Endodermal cell (in vitro differentiated cells): ENCODE results near the gene GAPDHS. TPM values are rescaled to one million over a fixed set of nuclear protein-coding genes. Genes with fewer than 3 reads are reported as not detected.

Experiments
- DNase-seq: peaks from one replicate; pipeline ENCODE4 v3.0.0-alpha.2; 2017
- H3K27ac ChIP-seq: 2 replicates; pipeline ENCODE4 v1.5.1; 2013; ENCODE audit warnings: mild to moderate bottlenecking, low read depth, low read length, moderate library complexity
- H3K27me3 ChIP-seq: 2 replicates; pipeline ENCODE4 v1.6.1; 2013; ENCODE audit warnings: mild to moderate bottlenecking, low read length, moderate library complexity; ENCODE audit not compliant: insufficient read depth, control insufficient read depth, poor library complexity, severe bottlenecking
- H3K36me3 ChIP-seq: 2 replicates; pipeline ENCODE4 v1.7.0; 2013; ENCODE audit warnings: mild to moderate bottlenecking, low read length, moderate library complexity; ENCODE audit not compliant: control insufficient read depth, insufficient read depth
- H3K4me1 ChIP-seq: one replicate; pipeline ENCODE4 v1.7.0; 2013; ENCODE audit warnings: low read length; ENCODE audit not compliant: control insufficient read depth, insufficient read depth
- H3K4me3 ChIP-seq: 2 replicates; pipeline ENCODE4 v1.5.1; 2013; ENCODE audit warnings: mild to moderate bottlenecking, low read length, moderate library complexity
- H3K9ac ChIP-seq: 2 replicates; pipeline ENCODE4 v1.6.1; 2013; ENCODE audit warnings: mild to moderate bottlenecking, low read length, moderate library complexity; ENCODE audit not compliant: poor library complexity, severe bottlenecking; ENCODE audit errors: extremely low read depth
- H3K9me3 ChIP-seq: 2 replicates; pipeline ENCODE4 v1.6.1; 2013; ENCODE audit warnings: mild to moderate bottlenecking, low read length, moderate library complexity; ENCODE audit not compliant: control insufficient read depth
- H3K27ac Mint-ChIP-seq: 2 replicates; pipeline ENCODE4 v1.8.0; 2020; ENCODE audit warnings: mixed read lengths
- H3K27me3 Mint-ChIP-seq: 2 replicates; pipeline ENCODE4 v1.8.0; 2021; ENCODE audit warnings: mild to moderate bottlenecking, mixed read lengths; ENCODE audit not compliant: insufficient read depth
- H3K36me3 Mint-ChIP-seq: 2 replicates; pipeline ENCODE4 v1.8.0; 2020; ENCODE audit warnings: low read depth, mixed read lengths
- H3K4me1 Mint-ChIP-seq: 2 replicates; pipeline ENCODE4 v1.8.0; 2020; ENCODE audit warnings: mixed read lengths
- H3K4me3 Mint-ChIP-seq: 2 replicates; pipeline ENCODE4 v1.8.0; 2020; ENCODE audit warnings: mild to moderate bottlenecking, moderate library complexity, mixed read lengths
- H3K9me3 Mint-ChIP-seq: 2 replicates; pipeline ENCODE4 v1.8.0; 2020; ENCODE audit warnings: mild to moderate bottlenecking, mixed read lengths
- WGBS, 2 experiments: methylation state at CpG; one replicate each; pipeline versions ENCODE4 v1.1.5 to v1.1.7; 2013; ENCODE audit warnings: missing lambda C conversion rate in 2 of 2, mixed read lengths in 1 of 2; ENCODE audit not compliant: insufficient coverage in 1 of 2, insufficient read length in 1 of 2; 5-methylcytosine and 5-hydroxymethylcytosine counted together
- total RNA-seq, 2 donors: library from RNA; stranded (reverse); fragmentation: NEBNext Ultra II Directional in 1 of 2; extraction: Animal tissue kit (Norgen Biotek cat#: 25700) in 1 of 2; gene quantifications; 2 replicates in 1 of 2; 3 replicates in 1 of 2; pipeline ENCODE4 v1.2.1, GENCODE V29; 2021
- TF ChIP-seq, protein P1 (sequence below): fragments of 200-600 bp; sonication (generic); conservative IDR thresholded peaks from 2 replicates; pipeline ENCODE4 v1.5.0; 2021; ENCODE audit warnings: antibody characterized with exemption, mild to moderate bottlenecking

The GAPDHS gene
- total RNA-seq, 2 donors from 2014 or later = not detected

DNA sequence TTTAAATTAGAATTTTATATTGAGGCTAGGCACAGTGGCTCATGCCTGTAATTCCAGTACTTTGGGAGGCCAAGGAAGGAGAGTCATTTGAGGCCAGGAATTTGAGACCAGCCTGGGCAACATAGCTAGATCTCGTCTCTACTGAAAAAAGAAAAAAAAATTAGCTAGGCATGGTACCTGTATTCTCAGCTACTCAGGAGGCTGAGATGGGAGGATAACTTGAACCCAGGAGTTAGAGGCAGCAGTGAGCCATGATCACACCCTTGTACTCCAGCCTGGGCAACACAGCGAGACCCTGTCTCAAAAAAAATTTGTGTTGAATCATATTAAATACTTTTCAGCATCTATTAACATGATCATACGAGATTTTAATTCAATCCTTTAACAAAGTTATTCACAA, 57.6 kb downstream of the GAPDHS start:
- Mint-ChIP-seq H3K9me3 (no peaks in the 10 kb centered on the region), H3K27ac (no peak overlapping the region), H3K36me3 (no peaks in the 10 kb centered on the region), H3K27me3 (peaks cover 24% of the 10 kb centered on the region), H3K4me1 (no peaks in the 10 kb centered on the region), H3K4me3 (no peak overlapping the region)
- TF ChIP-seq, protein P1, sequence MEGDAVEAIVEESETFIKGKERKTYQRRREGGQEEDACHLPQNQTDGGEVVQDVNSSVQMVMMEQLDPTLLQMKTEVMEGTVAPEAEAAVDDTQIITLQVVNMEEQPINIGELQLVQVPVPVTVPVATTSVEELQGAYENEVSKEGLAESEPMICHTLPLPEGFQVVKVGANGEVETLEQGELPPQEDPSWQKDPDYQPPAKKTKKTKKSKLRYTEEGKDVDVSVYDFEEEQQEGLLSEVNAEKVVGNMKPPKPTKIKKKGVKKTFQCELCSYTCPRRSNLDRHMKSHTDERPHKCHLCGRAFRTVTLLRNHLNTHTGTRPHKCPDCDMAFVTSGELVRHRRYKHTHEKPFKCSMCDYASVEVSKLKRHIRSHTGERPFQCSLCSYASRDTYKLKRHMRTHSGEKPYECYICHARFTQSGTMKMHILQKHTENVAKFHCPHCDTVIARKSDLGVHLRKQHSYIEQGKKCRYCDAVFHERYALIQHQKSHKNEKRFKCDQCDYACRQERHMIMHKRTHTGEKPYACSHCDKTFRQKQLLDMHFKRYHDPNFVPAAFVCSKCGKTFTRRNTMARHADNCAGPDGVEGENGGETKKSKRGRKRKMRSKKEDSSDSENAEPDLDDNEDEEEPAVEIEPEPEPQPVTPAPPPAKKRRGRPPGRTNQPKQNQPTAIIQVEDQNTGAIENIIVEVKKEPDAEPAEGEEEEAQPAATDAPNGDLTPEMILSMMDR = no peak
- Histone ChIP-seq H3K4me1 (no peaks in the 10 kb centered on the region), H3K4me3 (no peak overlapping the region), H3K9ac (no peak overlapping the region), H3K36me3 (no peaks in the 10 kb centered on the region), H3K27me3 (no peaks in the 10 kb centered on the region), H3K9me3 (no peaks in the 10 kb centered on the region), H3K27ac (no peak overlapping the region)
- DNase-seq = no peak
- WGBS, 2 experiments = 78 to 93% methylated on average over 2 to 3 of the region's 3 CpGs

DNA sequence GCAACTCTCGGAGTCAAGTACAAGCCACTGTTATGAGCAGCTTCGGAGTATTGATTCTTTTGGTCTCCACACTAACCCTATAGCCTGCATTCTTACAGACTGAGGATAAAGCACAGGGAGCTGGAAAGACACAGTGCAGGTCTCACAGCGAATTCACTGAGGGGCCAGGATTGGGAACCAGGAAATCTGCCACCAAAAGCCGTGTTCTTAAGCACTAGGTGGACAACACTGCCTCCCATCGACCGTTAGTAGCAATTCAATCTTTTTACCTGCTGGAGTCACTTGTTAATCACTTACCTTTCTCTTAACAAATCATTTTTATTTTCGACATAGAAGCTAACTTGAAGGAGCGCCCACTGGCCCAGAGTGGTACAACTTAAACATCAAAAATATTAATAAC, 59.0 kb downstream of the GAPDHS start:
- no peak overlapping the region for H3K9ac ChIP-seq
- H3K4me1 Mint-ChIP-seq = no peaks in the 10 kb centered on the region
- TF ChIP-seq, protein P1 = peak; percentile 84
- peak; percentile 76 for DNase-seq
- no peak overlapping the region for H3K4me3 ChIP-seq
- H3K9me3 ChIP-seq = no peaks in the 10 kb centered on the region
- 40 to 44% methylated on average over 7 to 8 of the region's 8 CpGs for WGBS, 2 experiments
- H3K4me3 Mint-ChIP-seq = no peak overlapping the region
- no peaks in the 10 kb centered on the region for H3K36me3 Mint-ChIP-seq
- no peaks in the 10 kb centered on the region for H3K4me1 ChIP-seq
- H3K9me3 Mint-ChIP-seq = no peaks in the 10 kb centered on the region
- peaks cover 13% of the 10 kb centered on the region for H3K27me3 Mint-ChIP-seq
- no peaks in the 10 kb centered on the region for H3K36me3 ChIP-seq
- no peak overlapping the region for H3K27ac ChIP-seq
- no peaks in the 10 kb centered on the region for H3K27me3 ChIP-seq
- no peak overlapping the region for H3K27ac Mint-ChIP-seq

Other genes with a start within 250 kb of the GAPDHS start
- gene MAG, start 241.3 kb upstream of the GAPDHS start, total RNA-seq = not detected
- gene CD22, start 204.3 kb upstream of the GAPDHS start, total RNA-seq = not detected
- not detected for gene FFAR1, start 185.6 kb upstream of the GAPDHS start, total RNA-seq
- not detected for gene FFAR3, start 175.0 kb upstream of the GAPDHS start, total RNA-seq
- not detected for gene GPR42, start 162.4 kb upstream of the GAPDHS start, total RNA-seq
- not detected for gene FFAR2, start 85.2 kb upstream of the GAPDHS start, total RNA-seq
- gene KRTDAP, start 43.0 kb upstream of the GAPDHS start, total RNA-seq = 1 to 10 TPM; 3.4 to 4.2 TPM
- 100 to 1,000 TPM; 430 to 451 TPM for gene DMKN, start 19.8 kb upstream of the GAPDHS start, total RNA-seq
- gene SBSN, start 5.1 kb upstream of the GAPDHS start, total RNA-seq = not detected
- 100 to 1,000 TPM; 109 to 119 TPM for gene TMEM147, start 12.2 kb downstream of the GAPDHS start, total RNA-seq
- under 1 TPM in 1 of 2 donors, not detected in 1; 0.18 TPM for gene ATP4A, start 30.2 kb downstream of the GAPDHS start, total RNA-seq
- not detected for gene PMIS2, start 52.7 kb downstream of the GAPDHS start, total RNA-seq
- 10 to 100 TPM; 32.4 to 33.7 TPM for gene HAUS5, start 79.3 kb downstream of the GAPDHS start, total RNA-seq
- gene RBM42, start 95.6 kb downstream of the GAPDHS start, total RNA-seq = 10 to 100 TPM; 81.1 to 89.2 TPM
- gene ETV2, start 108.3 kb downstream of the GAPDHS start, total RNA-seq = 1 to 10 TPM; 1.2 to 1.3 TPM
- 100 to 1,000 TPM; 401 to 445 TPM for gene COX6B1, start 114.9 kb downstream of the GAPDHS start, total RNA-seq
- gene UPK1A, start 133.1 kb downstream of the GAPDHS start, total RNA-seq = under 1 TPM; 0.37 to 0.46 TPM
- not detected for gene ZBTB32, start 171.1 kb downstream of the GAPDHS start, total RNA-seq
- 10 to 100 TPM; 48.1 to 54.0 TPM for gene KMT2B, start 184.5 kb downstream of the GAPDHS start, total RNA-seq
- gene IGFLR1, start 209.0 kb downstream of the GAPDHS start, total RNA-seq = 1 to 10 TPM; 4.6 to 7.1 TPM
- gene U2AF1L4, start 212.0 kb downstream of the GAPDHS start, total RNA-seq = 10 to 100 TPM; 17.3 to 23.2 TPM
- 100 to 1,000 TPM; 101 to 109 TPM for gene PSENEN, start 212.2 kb downstream of the GAPDHS start, total RNA-seq
- gene LIN37, start 215.1 kb downstream of the GAPDHS start, total RNA-seq = 1 to 10 TPM; 6.6 to 7.6 TPM
- gene HSPB6, start 223.6 kb downstream of the GAPDHS start, total RNA-seq = under 1 TPM; 0.33 to 0.90 TPM
- gene PROSER3, start 224.7 kb downstream of the GAPDHS start, total RNA-seq = 10 to 100 TPM; 37.8 to 45.4 TPM
- gene ARHGAP33, start 242.1 kb downstream of the GAPDHS start, total RNA-seq = 10 to 100 TPM; 12.7 to 15.0 TPM